Hepatic stellate cell (primary cell): ENCODE results near the gene ACTBL2.
"Not testable (repeated sequence)": the region's sequence is repeated elsewhere in the genome, so short reads cannot be mapped to it uniquely, and the experiment has no call there.

Source experiments
- DNase-seq: peaks from one replicate; pipeline ENCODE4 v3.0.0; 2011; ENCODE audit warnings: low spot score

Gene ACTBL2

DNA sequence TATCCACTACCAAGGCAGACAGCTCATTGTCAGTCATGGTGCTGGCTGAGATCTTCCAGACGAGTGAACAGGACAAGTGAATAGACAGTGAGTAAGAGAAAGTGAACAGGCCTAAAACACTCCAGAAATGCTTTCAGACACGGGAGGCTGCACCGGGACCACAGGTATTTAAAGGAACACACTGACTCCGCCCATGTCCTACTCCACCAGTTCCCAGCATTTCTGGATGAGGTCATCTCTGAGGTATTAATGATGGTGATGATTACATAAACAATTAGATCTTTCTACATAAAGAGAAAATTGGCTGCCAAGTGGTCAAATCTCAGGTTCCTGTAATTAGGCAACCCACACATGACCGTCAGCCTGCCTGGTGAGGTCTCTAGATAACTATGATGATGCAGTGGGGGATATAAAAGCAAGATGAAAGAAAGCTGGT is at the start of gene ACTBL2:
Gene ACTBL2, minus strand, starts transcription at position 141 of the 436 bp plus-strand sequence. Its CDS starts 104 bp downstream, at position 37.
- no peak for DNase-seq

DNA sequence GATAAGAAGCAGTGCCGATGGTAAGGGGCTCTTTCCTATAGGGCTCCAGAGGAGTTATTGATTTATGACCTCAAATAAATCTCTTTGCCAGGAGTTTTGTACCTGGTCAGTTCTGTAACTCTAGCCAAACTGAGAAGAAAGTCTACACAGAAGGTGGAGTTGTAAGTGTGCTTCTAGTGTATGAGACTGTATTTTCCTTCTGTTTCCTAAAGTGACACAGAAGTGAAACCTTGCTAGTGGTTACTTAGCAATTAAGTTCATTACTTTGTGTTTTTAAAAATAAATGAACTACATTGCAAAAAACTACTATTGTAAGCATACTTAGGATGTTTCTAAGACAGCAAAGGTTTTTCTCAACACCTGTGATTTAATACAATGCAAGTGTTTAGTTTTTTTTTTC is 48.7 kb upstream of the ACTBL2 start:
- no peak for DNase-seq

DNA sequence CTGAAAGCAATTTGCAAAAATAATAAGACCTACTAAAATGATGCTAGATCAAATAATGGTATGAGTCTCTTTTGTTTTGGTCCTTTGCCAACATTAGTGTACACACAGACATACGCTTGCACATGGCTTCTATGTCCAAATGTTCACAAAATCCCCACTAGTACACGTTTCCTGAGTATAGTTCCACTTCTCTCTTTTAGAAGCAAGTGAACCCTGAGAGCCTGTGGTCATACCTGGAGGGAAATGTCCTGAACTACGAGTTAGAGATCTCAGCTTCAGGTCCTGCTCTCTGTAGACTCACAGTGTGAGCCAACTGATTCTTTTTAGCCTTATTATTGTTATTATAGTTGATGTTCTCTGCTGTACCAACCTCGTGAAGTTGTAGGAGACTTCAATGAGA is 47.3 kb upstream of the ACTBL2 start:
- no peak for DNase-seq

DNA sequence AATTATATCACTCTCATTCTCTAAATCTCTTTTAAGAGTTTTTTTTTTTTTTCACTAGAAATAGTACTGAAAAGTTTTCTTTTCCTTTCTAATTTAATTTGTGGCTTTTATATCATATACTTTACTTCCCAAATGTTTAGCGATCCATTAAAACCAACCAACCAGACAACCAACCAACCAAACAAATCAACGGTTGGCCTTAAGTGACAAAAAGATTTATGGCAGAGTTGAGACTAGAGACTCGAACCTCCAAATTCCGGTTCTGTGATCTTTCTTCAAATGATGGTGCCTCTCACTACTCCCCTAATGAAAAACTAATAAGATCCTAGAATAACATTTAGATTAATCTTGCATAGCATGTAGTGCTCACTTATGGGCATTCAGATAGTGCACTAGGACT is 45.3 kb upstream of the ACTBL2 start:
- no peak for DNase-seq

DNA sequence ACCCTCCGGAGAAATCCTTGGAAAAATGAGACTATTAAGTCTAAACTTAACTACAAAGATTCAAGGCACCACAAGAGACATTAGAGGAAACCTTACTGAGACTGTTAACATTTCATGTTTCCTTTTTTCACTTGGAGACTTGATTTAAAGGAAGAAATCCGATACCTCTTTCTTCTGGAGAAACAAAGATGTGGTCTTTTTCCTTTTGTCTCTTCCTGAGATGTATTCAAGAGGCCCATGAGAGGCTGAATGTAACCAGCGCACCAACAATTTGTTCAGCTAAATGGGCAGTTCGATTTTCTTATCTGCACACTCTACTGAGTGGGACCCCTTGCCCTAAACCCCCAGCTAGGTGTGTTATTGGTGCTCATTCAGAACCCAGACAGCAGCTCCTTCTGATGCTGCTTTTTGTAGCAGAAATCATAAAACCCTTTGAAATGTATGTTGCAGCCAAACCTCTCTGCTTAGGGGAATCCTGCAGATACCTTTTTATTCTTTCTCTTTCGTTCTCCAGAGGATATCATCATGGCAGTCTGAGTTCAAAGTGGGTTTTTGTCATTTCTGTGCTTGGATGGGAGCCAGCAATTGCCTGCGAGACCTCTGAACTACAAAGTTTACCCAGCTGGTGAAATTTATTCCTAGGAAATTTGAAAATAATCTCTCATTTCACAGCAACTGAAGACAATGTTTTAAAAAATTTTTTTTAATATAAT is 41.9 kb upstream of the ACTBL2 start:
- no peak for DNase-seq

DNA sequence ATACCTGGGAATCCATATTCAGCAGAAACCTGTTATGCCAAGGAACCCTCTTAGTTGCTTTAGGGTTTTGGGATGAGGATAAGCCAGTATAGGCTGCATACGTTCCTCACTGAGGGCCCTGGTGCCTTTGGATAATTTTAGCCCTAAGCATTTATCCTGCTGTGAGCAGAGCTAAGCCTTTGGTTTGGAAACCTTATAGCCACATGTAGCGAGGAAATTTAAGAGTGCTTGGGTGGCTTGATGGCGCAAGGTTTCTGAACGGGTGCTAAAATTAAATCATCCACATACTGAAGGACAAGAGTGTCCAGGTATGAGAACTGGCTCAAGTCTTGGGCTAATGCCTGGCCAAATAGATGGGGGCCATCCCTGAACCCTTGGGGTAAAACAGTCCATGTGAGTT is 39.9 kb upstream of the ACTBL2 start:
- not testable (repeated sequence) for DNase-seq

DNA sequence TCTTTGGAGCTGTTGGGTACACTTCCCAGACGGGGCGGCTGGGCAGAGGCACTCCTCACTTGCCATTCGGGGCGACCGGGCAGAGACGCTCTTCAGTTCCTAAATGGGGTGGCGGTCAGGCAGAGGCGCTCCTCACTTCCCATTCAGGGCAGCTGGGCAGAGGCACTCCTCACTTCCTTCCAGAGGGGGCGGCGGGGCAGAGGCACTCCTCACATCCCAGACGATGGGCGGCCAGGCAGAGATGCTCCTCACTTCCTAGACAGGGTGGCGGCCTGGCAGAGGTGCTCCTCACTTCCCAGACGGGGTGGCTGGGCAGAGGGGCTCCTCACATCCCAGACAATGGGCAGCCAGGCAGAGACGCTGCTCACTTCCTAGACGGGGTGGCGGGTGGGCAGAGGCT is 35.8 kb upstream of the ACTBL2 start:
- not testable (repeated sequence) for DNase-seq

DNA sequence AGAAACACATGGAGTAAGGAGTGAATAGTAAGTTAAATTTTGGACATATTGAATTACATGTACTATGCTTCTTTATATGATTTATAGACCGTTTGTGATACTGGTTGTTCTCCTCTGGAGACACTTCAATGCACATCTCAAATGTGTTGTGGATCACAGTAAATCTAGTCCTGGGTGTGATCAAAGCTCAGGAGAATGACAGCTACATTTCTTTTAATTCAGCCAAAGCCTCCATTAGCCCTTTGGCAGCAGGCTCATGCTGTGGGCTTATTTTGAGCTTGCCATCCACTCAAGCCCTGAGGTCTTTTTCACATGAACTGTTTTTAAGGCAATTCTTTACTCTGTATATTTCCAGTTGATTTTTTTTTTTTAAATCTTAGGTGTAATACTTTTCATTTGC is 34.6 kb upstream of the ACTBL2 start:
- no peak for DNase-seq

DNA sequence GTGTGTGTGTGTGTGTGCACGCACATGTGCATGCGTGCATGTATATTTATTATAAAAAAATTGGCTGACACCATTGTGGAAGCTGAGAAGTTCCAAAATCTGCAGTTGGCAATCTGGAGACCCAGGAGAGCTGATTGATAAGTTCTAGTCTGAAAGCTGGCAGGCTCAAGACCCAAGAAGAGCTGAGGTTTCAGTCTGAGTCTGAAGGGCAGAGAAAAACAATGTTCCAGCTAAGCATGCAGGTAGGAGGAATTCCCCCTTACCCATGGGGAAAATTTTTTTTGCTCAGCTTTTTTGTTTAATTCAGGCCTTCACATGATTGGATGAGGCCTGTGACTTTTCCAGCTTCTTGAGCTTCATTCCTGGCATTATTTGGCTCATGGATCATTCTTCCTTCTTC is 31.2 kb upstream of the ACTBL2 start:
- no peak for DNase-seq

DNA sequence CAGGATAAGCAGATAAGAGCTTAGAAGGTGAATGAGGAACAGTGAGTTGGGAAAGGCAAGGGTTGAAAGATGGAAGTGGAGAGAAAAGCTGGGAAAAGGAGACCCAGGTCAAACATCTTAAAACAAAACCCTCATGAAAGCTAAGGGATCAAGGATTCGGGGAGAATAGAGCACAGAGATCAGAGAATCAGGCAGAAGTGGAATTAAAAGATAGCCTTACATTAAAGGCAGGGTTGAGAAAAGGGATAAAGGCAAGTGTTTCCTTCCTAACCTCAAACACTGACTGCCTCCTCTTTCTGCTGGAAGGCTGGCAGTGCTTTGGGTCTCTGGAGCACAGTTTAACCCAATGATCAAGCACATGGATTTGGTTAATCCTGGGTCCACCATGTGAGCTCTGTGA is 28.7 kb upstream of the ACTBL2 start:
- DNase-seq = no peak

DNA sequence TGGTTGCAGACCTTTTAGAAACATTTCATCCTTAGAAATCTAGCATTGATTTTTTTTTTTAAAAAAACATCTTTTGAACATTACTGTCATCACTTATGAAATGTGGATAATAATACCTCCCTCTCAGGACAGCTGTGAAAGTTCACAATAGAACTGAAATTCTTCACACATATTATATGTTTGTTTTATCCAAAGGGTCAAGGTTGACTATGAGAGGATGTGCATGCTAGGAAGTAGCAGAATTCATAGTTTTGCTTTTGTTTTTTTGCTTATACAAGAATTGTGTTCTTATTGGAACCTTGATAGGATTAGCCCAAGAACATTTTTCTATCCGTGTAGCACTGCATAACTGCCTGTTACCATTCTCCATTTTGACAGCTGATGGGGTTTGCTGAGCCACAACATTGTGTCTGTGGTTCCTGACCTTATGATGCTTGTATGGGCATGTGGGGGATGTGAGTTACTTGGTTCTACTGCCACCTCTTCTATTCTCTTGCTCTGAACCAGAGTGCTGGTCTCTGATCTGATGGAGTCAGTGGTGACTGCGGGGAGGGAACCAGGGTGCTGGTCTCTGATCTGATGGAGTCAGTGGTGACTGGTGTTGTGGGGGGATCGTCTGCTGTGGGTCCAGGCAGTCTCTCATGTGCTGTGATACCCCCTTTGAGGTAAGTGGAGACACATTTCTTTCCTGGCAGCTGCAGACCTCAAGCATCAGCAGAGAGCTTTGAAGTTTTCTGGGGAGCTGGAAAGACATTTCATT is 27.1 kb upstream of the ACTBL2 start:
- no peak for DNase-seq

DNA sequence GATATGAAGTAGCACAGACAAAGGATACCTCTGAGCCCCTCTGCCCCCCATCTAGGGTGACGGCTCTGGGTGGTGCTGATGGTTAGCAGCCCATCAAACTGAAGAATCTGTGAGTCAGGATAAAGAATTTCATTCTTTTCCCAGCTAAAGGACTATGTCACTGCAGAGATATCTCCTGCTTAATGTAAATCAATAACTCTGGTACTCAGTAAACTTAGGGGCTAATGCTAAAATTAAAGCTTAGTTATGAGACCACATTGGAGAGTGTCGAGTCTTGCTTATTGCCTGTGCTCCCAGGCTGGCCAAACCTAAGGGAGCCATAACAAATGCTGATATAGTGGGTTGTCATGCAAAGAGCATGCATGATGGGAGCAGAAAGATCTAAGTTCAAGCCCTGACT is 25.6 kb upstream of the ACTBL2 start:
- no peak for DNase-seq

DNA sequence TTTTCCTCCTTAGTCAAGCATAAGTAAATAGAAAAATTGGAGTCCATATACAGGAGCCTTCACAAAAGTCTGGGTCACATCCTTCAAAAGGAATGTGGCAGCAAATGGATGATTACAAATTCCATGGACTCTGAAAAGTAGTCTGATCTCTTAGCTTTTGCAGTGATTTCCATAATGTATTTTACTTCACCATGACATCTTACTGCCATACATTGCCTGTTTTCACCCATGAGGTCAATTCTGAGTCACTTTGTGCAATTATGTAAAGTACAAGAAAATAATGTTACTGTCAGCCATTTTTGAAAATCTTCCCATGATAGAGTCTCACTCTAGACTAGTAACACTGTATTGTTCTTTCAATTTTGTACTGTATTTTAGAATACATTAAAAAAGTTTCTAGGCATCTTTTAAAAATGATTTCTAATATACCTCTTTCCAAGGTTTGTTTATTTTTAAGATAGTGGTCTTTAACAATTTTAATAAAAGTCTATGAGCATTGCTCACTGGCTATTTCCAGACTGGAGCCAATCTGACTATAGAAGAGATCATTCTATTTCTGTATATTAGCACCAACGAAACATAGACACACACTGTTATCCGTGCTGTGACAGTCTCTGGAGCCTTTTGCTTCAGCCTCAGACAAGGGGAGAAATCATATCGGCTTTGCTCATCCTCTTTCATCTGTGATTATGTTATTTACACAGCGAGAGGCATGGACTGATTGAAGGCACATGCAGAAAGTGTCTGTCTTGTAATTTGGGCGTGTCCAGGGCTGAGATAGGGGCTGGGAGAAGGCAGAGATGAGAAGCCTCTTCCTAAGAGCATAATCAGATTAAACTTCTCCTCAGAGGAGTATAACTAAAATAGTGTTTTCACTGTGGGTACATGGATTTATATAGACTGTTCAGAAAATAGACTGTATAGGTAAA is 22.9 kb upstream of the ACTBL2 start:
- DNase-seq = no peak

DNA sequence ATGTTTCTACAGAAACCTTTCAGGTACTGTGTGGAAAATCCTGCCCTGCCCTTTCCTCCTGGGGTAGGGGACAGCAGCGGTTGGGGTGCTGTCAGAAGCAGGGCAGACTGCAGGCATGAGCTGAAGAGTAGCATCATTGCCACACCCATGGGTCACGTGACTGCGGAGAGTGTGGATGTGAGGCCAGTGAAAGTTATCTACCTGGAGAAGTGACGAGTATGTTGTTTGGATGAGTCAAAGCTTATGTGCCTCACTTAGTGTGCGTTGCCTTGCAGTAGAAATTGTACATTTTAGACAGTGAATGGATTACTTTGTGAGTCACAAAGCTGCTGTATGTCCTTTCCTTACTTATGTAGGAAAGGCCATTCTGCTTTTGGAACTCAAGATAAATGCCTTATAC is 21.7 kb upstream of the ACTBL2 start:
- no peak for DNase-seq

DNA sequence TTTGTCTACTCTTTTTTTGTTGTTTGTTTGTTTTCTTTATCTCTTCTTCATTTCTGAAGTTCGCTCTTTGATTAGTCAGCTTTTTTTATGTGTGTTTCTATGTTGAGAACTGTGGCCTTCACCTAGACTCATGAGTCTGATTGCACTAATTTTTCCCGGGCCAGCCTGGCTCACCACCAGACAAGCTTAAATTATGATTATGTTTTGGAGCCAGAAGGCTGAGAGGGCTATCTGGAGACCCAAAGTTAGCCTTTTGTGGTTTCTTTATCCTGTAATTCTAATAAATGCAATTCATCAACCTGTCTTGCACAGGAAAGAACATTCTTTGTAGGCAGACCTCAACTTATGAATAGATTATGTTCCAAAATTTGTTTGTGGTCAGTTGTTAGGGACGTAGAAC is 20.8 kb upstream of the ACTBL2 start:
- no peak for DNase-seq

DNA sequence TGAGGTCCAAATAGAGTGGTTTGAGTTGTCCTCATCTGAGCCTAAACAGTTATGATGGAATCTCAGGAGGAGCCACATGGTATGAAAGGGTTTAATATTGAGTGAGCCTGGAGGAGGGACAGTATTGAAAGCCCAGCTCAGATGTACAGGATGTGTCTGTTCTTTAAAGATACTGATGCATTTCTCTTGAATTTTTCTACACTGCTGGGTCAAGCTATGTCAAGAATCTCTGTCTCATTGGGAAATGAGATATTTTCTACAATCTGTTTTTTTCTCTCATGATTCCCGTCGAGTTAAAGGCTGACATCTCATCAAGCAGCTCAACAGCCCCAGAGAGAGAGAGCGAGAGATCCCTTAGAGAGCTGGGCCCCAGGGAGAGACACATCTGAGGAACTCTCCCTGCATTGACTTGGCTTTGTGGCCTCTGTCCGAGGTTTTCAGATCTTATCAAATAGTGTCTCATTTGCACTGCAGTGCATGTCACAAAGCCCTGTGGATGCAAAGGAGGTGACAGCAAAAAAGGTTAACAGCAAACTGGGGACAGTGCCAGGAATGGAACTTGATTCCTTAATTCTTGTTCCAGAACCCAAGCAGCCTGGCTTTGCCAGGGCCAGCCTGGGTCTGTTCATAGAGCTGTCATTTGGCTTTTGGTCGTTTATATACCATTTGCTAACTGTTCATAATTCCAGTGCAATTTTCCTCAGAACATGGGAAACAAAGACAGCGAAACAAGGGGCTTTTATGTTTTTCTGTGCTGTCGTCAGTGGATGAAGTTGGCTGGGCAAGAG is 19.0 kb upstream of the ACTBL2 start:
- DNase-seq = no peak

DNA sequence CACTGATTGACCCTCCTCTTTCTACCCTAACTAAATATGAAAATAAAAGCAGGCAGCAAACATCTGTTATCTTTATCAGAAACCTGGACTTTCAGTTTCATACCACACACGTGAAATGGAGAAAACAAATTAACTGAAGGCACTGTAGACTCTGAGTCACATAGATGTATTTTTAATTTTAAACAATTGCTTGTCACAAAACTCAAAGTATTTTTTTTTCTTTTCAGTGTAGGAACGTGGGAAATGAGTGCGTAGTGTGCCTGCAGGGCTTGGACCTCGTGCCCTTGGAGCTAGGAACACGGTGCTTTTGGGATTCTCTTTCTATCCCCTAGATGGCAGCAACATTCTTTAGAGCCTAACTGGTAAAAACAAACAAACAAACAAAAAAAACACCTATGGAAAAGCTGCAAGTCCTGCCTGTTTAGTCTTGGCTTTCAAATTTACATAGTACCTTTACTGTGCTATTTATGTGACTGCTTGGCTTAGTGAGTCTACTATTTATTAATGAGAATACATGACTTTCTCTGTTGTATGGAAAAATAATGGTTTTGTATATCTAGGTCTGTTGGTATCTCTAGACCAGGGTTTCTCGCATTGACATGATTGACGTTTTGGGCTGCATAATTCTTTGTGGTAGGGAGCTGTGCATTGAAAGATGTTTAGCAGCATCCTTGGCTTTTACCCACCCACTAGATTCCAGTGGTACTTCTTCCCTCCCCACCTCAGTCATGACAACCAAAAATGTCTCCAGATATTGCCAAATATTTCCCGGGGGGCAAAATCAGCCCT is 16.8 kb upstream of the ACTBL2 start:
- no peak for DNase-seq

DNA sequence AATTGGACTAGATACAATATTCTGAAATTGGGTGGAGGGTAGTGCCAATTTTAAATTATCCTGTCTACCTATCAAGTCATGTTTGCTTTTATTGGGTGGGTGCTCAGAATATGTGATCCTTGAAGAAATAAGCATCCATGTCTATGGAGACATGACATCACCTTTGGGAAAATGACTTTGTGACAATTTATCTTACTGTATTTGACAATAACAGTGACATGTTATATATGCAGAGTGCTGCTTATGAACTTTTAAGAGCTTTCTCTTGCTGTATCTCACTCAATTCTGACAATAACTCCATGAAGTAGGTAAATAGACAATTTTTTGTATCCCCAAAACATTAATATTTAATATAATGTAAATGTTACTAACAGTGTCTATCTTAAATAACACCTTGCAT is 15.1 kb upstream of the ACTBL2 start:
- no peak for DNase-seq

DNA sequence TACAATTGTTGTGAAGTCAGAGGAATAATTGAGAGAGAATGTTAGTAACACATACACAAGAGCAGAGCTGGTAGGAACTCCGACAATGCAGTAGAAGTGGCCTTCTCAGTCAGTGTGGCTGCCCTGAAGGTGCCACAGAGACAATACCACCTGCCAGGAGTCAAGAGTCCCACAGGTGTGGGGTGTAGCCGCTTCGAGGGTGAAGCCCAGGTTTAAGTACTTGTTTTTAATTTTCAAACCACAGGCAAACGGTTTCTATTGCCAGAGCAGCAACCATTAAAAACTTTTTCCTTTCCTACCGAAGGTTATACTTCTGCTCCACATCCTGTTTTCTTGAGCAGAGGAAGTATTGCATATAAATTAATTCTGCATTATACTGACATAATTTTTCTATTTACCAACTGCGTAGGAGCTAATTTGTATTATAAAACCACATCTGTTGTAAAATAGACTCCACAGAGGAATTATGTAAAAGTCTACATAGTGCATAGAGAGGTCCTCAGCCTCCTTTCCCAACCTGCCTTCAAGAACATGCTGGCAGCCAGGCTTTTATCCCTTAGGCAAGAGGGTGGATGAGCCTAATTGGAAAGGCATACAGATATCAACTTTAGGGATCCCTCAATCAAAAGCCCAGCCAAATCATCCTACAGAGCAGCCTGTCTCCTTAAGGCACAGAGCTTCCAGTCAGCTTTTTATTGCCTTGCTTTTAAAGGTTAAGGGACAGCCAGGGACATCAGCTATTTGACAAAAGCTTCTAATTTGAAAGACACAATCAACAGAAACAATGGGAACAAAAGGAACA is 12.9 kb upstream of the ACTBL2 start:
- no peak for DNase-seq
